Neural crest cell (in vitro differentiated cells): ENCODE measurements around the gene TMEM91. TPM values are rescaled to one million over a fixed set of nuclear protein-coding genes. Genes with fewer than 3 reads are reported as not detected.

Experiments
- DNase-seq: peaks from one replicate; pipeline ENCODE4 v3.0.0; 2021; ENCODE audit warnings: low read depth, mixed read lengths, low spot score
- H3K27ac Mint-ChIP-seq: one replicate; pipeline ENCODE4 v1.8.0; 2021; ENCODE audit warnings: mild to moderate bottlenecking, mixed read lengths; ENCODE audit not compliant: unreplicated experiment
- H3K27me3 Mint-ChIP-seq: 2 replicates; pipeline ENCODE4 v1.8.0; 2021; ENCODE audit warnings: low read depth, mild to moderate bottlenecking, mixed read lengths
- H3K36me3 Mint-ChIP-seq: 2 replicates; pipeline ENCODE4 v1.8.0; 2021; ENCODE audit warnings: low read depth, mild to moderate bottlenecking, mixed read lengths
- H3K4me1 Mint-ChIP-seq: 2 replicates; pipeline ENCODE4 v1.8.0; 2021; ENCODE audit warnings: mixed read lengths
- H3K4me3 Mint-ChIP-seq: one replicate; pipeline ENCODE4 v1.8.0; 2021; ENCODE audit warnings: mild to moderate bottlenecking, mixed read lengths
- H3K9me3 Mint-ChIP-seq: 2 replicates; pipeline ENCODE4 v1.8.0; 2021; ENCODE audit warnings: mixed read lengths
- CTCF ChIP-seq: fragments of 200-600 bp; sonication (generic); conservative IDR thresholded peaks from 2 replicates; pipeline ENCODE4 v1.5.0; 2021; ENCODE audit warnings: antibody characterized with exemption, mild to moderate bottlenecking
- total RNA-seq: library from RNA; stranded (reverse); gene quantifications from 2 replicates; pipeline ENCODE4 v1.2.1, GENCODE V29; 2021

TMEM91 gene
- total RNA-seq, 1 donor from 2014 or later: 6.6 TPM

GRCh38 chr19:41398598-41398997 lies 22.3 kb downstream of the TMEM91 start:
- peak overlapping the region; percentile 97 for H3K4me3 Mint-ChIP-seq
- H3K36me3 Mint-ChIP-seq: no peaks in the 10 kb centered on the region

GRCh38 chr19:41399091-41399490 lies 22.8 kb downstream of the TMEM91 start:
- H3K36me3 Mint-ChIP-seq: no peaks in the 10 kb centered on the region
- peak overlapping the region; percentile 97 for H3K4me3 Mint-ChIP-seq
- no peak for DNase-seq
- no peaks in the 10 kb centered on the region for H3K9me3 Mint-ChIP-seq
- peaks cover 38% of the 10 kb centered on the region for H3K4me1 Mint-ChIP-seq
- no peaks in the 10 kb centered on the region for H3K27me3 Mint-ChIP-seq
- peak overlapping the region; percentile 10 for H3K27ac Mint-ChIP-seq
- TF ChIP-seq CTCF: no peak

More at GRCh38 chr19:41398598-41398997, 22.3 kb downstream of the TMEM91 start:
- Mint-ChIP-seq H3K4me1 (peaks cover 38% of the 10 kb centered on the region), H3K27me3 (no peaks in the 10 kb centered on the region), H3K27ac (peak overlapping the region; percentile 10), H3K9me3 (no peaks in the 10 kb centered on the region)
- TF ChIP-seq CTCF: no peak
- no peak for DNase-seq

GRCh38 chr19:41399525-41399924 lies 23.2 kb downstream of the TMEM91 start:
- peak overlapping the region; percentile 76 for H3K4me3 Mint-ChIP-seq
- H3K27ac Mint-ChIP-seq: no peak overlapping the region

GRCh38 chr19:41401483-41401882 lies 25.1 kb downstream of the TMEM91 start:
- H3K4me1 Mint-ChIP-seq: peaks cover 26% of the 10 kb centered on the region
- H3K27me3 Mint-ChIP-seq: no peaks in the 10 kb centered on the region
- H3K9me3 Mint-ChIP-seq: no peaks in the 10 kb centered on the region
- no peaks in the 10 kb centered on the region for H3K36me3 Mint-ChIP-seq
- no peak for TF ChIP-seq CTCF
- H3K4me3 Mint-ChIP-seq: peak overlapping the region; percentile 47
- no peak for DNase-seq
- no peak overlapping the region for H3K27ac Mint-ChIP-seq

More at GRCh38 chr19:41399525-41399924, 23.2 kb downstream of the TMEM91 start:
- no peaks in the 10 kb centered on the region for H3K36me3 Mint-ChIP-seq
- H3K27me3 Mint-ChIP-seq: no peaks in the 10 kb centered on the region
- TF ChIP-seq CTCF: no peak
- no peak for DNase-seq
- H3K4me1 Mint-ChIP-seq: peaks cover 38% of the 10 kb centered on the region
- no peaks in the 10 kb centered on the region for H3K9me3 Mint-ChIP-seq

GRCh38 chr19:41402010-41402409 lies 25.7 kb downstream of the TMEM91 start:
- no peak for TF ChIP-seq CTCF
- peak overlapping the region; percentile 47 for H3K4me3 Mint-ChIP-seq

More at GRCh38 chr19:41402010-41402409, 25.7 kb downstream of the TMEM91 start:
- Mint-ChIP-seq H3K27me3 (no peaks in the 10 kb centered on the region), H3K4me1 (peaks cover 21% of the 10 kb centered on the region), H3K27ac (no peak overlapping the region), H3K36me3 (no peaks in the 10 kb centered on the region), H3K9me3 (no peaks in the 10 kb centered on the region)
- no peak for DNase-seq
